Measurements from ENCODE around the gene PATJ.

PATJ gene

GRCh38 chr1:61904354-61904753, 162.1 kb downstream of the PATJ start:
- no peak for TF ChIP-seq EZH2phosphoT487 (conservative IDR thresholded peaks at IDR 0.05; ENCODE audit: low read length)
- TF ChIP-seq, protein P1, sequence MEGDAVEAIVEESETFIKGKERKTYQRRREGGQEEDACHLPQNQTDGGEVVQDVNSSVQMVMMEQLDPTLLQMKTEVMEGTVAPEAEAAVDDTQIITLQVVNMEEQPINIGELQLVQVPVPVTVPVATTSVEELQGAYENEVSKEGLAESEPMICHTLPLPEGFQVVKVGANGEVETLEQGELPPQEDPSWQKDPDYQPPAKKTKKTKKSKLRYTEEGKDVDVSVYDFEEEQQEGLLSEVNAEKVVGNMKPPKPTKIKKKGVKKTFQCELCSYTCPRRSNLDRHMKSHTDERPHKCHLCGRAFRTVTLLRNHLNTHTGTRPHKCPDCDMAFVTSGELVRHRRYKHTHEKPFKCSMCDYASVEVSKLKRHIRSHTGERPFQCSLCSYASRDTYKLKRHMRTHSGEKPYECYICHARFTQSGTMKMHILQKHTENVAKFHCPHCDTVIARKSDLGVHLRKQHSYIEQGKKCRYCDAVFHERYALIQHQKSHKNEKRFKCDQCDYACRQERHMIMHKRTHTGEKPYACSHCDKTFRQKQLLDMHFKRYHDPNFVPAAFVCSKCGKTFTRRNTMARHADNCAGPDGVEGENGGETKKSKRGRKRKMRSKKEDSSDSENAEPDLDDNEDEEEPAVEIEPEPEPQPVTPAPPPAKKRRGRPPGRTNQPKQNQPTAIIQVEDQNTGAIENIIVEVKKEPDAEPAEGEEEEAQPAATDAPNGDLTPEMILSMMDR (IDR thresholded peaks at IDR 0.05; ENCODE audit: insufficient read depth, low read length, poor library complexity, severe bottlenecking) = no peak
- Histone ChIP-seq H3K27ac (ENCODE audit: low read depth, low read length) (no peak overlapping the region), H3K79me2 (ENCODE audit: insufficient read depth, low read length) (no peaks in the 10 kb centered on the region), H2AFZ (ENCODE audit: low read depth, low read length, severe bottlenecking) (no peak overlapping the region), H3K36me3 (ENCODE audit: low read length) (no peaks in the 10 kb centered on the region), H4K20me1 (ENCODE audit: low read depth, low read length) (no peaks in the 10 kb centered on the region), H3K9ac (ENCODE audit: low read length) (no peak overlapping the region), H3K4me3 (ENCODE audit: insufficient read depth, low read length, poor library complexity, severe bottlenecking) (no peak overlapping the region), H3K9me3 (ENCODE audit: insufficient read depth, low read length) (no peaks in the 10 kb centered on the region), H3K27me3 (ENCODE audit: low read length) (no peaks in the 10 kb centered on the region), H3F3A (ENCODE audit: insufficient read depth) (no peaks in the 10 kb centered on the region), H3K4me2 (ENCODE audit: low read depth, low read length, poor library complexity, severe bottlenecking) (no peak overlapping the region), H3K9me2 (replicated peaks; ENCODE audit: insufficient read depth, low read length) (no peaks in the 10 kb centered on the region)

GRCh38 chr1:61907102-61907501, 164.8 kb downstream of the PATJ start:
- no peak overlapping the region for H2AFZ ChIP-seq (ENCODE audit: low read depth, low read length, severe bottlenecking)
- no peaks in the 10 kb centered on the region for H4K20me1 ChIP-seq (ENCODE audit: low read depth, low read length)
- H3K4me2 ChIP-seq (ENCODE audit: low read depth, low read length, poor library complexity, severe bottlenecking) = no peak overlapping the region
- no peaks in the 10 kb centered on the region for H3K9me2 ChIP-seq (replicated peaks; ENCODE audit: insufficient read depth, low read length)
- no peaks in the 10 kb centered on the region for H3F3A ChIP-seq (ENCODE audit: insufficient read depth)
- TF ChIP-seq, protein P1 (IDR thresholded peaks at IDR 0.05; ENCODE audit: insufficient read depth, low read length, poor library complexity, severe bottlenecking) = no peak
- TF ChIP-seq EZH2phosphoT487 (conservative IDR thresholded peaks at IDR 0.05; ENCODE audit: low read length) = no peak
- no peak overlapping the region for H3K9ac ChIP-seq (ENCODE audit: low read length)
- no peak overlapping the region for H3K4me3 ChIP-seq (ENCODE audit: insufficient read depth, low read length, poor library complexity, severe bottlenecking)
- no peaks in the 10 kb centered on the region for H3K9me3 ChIP-seq (ENCODE audit: insufficient read depth, low read length)
- H3K36me3 ChIP-seq (ENCODE audit: low read length) = no peaks in the 10 kb centered on the region
- H3K27ac ChIP-seq (ENCODE audit: low read depth, low read length) = no peak overlapping the region
- H3K27me3 ChIP-seq (ENCODE audit: low read length) = no peaks in the 10 kb centered on the region
- no peaks in the 10 kb centered on the region for H3K79me2 ChIP-seq (ENCODE audit: insufficient read depth, low read length)

DNA sequence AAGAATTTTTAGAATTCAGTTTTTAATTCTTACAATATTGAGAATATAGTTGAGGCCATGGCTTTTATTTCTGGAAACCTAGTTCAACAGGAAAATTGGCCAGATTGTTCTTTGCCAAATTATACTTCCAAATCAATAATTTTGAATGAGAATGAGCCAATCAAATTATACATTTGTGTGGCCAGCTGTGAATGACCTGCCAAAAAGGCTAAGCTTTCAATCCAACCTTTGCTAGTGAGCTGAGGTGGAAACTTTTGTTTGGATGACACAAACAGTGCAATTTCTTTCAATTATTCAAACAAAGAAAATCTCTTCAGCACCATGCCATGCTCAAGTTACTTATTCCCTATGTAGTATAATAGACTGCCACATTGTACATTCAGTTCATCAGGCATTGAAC, 167.8 kb downstream of the PATJ start:
- Histone ChIP-seq H3K9me2 (replicated peaks; ENCODE audit: insufficient read depth, low read length) (no peaks in the 10 kb centered on the region), H3K27me3 (ENCODE audit: low read length) (no peaks in the 10 kb centered on the region), H3K79me2 (ENCODE audit: insufficient read depth, low read length) (no peaks in the 10 kb centered on the region), H3K36me3 (ENCODE audit: low read length) (no peaks in the 10 kb centered on the region), H3F3A (ENCODE audit: insufficient read depth) (no peaks in the 10 kb centered on the region), H3K4me3 (ENCODE audit: insufficient read depth, low read length, poor library complexity, severe bottlenecking) (no peak overlapping the region), H4K20me1 (ENCODE audit: low read depth, low read length) (no peaks in the 10 kb centered on the region), H3K9ac (ENCODE audit: low read length) (no peak overlapping the region), H3K27ac (ENCODE audit: low read depth, low read length) (no peak overlapping the region), H3K9me3 (ENCODE audit: insufficient read depth, low read length) (no peaks in the 10 kb centered on the region), H3K4me2 (ENCODE audit: low read depth, low read length, poor library complexity, severe bottlenecking) (no peak overlapping the region), H2AFZ (ENCODE audit: low read depth, low read length, severe bottlenecking) (no peak overlapping the region)
- TF ChIP-seq EZH2phosphoT487 (conservative IDR thresholded peaks at IDR 0.05; ENCODE audit: low read length) = no peak
- TF ChIP-seq, protein P1 (IDR thresholded peaks at IDR 0.05; ENCODE audit: insufficient read depth, low read length, poor library complexity, severe bottlenecking) = no peak

All from SU-DHL-6 (cell line).